ENCODE data around the gene SLC25A19.
"Not testable (repeated sequence)": the region's sequence is repeated elsewhere in the genome, so short reads cannot be mapped to it uniquely, and the experiment has no call there.

SLC25A19 gene

DNA sequence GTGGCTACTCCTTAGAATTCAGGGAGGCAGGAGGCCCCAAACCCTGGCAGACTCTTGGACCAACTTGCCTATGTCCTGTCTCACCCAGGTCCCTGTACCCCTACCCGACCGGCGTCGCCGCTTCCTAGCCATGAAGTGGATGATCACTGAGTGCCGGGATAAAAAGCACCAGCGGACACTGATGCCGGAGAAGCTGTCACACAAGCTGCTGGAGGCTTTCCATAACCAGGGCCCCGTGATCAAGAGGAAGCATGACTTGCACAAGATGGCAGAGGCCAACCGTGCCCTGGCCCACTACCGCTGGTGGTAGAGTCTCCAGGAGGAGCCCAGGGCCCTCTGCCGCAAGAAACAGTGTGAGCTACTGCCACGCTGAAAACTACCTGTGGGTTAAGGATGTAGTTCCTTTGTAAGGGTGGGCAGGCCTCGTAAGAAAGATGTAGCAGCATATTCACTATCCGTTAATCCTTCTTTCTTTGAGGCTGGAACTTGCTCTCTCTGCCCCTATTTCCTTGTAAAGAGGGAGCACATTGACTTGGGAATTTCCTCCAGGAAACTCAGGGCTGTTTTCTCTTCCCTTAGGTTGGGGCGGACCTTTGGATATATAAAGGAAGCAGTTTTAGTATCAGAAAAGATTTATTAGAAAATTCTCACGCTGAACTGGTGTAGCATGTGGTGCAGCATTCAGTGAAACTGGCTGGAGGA, 23.5 kb downstream of the SLC25A19 start:
- no peak for TF ChIP-seq ZFX (IDR thresholded peaks at IDR 0.05; ENCODE audit: borderline replicate concordance)
- TF ChIP-seq, protein P1, sequence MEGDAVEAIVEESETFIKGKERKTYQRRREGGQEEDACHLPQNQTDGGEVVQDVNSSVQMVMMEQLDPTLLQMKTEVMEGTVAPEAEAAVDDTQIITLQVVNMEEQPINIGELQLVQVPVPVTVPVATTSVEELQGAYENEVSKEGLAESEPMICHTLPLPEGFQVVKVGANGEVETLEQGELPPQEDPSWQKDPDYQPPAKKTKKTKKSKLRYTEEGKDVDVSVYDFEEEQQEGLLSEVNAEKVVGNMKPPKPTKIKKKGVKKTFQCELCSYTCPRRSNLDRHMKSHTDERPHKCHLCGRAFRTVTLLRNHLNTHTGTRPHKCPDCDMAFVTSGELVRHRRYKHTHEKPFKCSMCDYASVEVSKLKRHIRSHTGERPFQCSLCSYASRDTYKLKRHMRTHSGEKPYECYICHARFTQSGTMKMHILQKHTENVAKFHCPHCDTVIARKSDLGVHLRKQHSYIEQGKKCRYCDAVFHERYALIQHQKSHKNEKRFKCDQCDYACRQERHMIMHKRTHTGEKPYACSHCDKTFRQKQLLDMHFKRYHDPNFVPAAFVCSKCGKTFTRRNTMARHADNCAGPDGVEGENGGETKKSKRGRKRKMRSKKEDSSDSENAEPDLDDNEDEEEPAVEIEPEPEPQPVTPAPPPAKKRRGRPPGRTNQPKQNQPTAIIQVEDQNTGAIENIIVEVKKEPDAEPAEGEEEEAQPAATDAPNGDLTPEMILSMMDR (IDR thresholded peaks at IDR 0.05) = no peak
- H3K27ac ChIP-seq = no peak overlapping the region

DNA sequence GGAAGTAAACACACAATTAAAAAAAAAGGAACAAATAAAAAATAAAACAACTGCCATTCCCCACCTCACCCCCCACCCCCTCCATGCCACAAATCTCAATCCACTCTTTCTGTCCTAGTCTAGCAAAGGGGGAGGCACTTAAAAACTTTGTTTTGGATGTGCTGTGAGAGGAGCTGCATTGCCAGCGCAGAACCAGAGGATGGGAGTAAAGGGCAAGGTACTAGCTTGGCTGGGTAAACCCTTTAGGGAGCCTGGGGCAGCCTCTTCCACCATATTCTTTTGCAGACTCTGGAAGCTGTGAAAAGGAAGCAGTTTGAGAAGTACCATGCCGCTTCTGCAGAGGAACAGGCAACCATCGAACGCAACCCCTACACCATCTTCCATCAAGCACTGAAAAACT, 26.2 kb downstream of the SLC25A19 start:
- no peak for TF ChIP-seq ZFX (IDR thresholded peaks at IDR 0.05; ENCODE audit: borderline replicate concordance)
- TF ChIP-seq, protein P1 (IDR thresholded peaks at IDR 0.05) = no peak
- H3K27ac ChIP-seq = no peak overlapping the region; the same call in 1 of the 2 replicates

DNA sequence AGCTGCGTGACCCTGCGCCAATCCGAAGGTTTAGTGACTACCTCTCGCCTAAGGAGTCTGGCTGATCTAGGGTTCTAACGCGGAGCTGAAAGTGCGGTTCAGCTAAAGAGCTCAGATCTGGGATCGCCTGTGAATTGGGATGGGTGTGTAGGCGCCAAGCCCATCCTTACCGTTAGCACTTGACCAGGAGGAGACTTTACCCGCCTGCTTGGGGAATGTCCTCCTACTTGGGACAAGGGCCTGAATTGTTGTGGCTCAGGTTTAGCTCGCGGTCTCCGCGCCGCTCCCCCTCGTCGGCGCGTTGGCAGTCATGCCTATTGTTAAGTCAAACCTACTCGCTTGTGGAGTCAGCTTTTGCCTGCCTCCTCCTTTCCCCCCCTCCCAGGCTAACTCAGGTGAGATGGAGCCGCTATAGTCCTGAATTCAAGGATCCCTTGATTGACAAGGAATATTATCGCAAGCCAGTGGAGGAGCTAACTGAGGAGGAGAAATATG, 27.1 kb downstream of the SLC25A19 start:
- peak overlapping the region; percentile 93 for H3K27ac ChIP-seq
- TF ChIP-seq, protein P1 (IDR thresholded peaks at IDR 0.05) = no peak
- TF ChIP-seq ZFX (IDR thresholded peaks at IDR 0.05; ENCODE audit: borderline replicate concordance) = no peak

DNA sequence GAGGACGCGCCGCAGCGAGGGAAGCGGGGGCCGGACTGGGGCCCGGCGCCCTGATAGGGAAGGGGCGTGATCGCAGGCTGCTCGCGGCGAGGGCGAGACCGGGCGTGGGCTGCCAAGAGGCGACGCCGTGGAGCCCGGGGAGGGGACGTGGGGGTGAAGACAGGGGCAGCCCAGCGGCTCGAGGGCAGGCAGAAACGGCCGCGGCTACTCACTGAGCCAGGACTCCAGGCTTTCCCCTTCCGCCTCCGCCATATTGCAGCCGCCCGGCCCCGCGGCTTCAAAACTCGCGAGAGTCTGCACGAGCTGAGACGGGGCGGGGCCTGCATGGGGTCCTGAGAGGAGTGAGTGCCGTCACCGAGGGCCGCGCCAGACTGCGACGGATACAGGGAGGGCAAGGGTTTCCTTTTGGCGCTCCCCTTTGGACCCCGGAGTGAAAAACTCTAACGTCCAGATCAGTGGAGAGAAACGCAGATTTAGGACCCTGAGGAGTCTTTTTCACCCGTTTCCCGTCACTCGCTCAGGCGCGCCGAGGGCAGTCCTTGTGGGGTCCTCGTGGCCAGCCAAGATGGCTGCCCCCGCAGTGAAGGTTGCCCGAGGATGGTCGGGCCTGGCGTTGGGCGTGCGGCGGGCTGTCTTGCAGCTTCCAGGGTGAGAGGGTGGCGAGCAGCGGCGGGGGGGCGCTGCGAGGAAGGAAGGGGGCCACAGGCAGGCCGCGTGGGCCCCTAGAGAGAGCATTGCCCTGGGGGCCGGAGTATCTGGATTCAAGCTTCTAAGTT, 27.7 kb downstream of the SLC25A19 start, which contains the start of the genes GGA3 and MRPS7:
Gene GGA3, minus strand, starts transcription at position 271 of the 776 bp plus-strand sequence. Its CDS starts 19 bp downstream, at position 252.
Gene MRPS7, plus strand, starts transcription at position 544 of the 776 bp plus-strand sequence. Its CDS starts 22 bp downstream, at position 566.
- TF ChIP-seq ZFX (IDR thresholded peaks at IDR 0.05; ENCODE audit: borderline replicate concordance) = no peak
- TF ChIP-seq, protein P1 (IDR thresholded peaks at IDR 0.05) = no peak

DNA sequence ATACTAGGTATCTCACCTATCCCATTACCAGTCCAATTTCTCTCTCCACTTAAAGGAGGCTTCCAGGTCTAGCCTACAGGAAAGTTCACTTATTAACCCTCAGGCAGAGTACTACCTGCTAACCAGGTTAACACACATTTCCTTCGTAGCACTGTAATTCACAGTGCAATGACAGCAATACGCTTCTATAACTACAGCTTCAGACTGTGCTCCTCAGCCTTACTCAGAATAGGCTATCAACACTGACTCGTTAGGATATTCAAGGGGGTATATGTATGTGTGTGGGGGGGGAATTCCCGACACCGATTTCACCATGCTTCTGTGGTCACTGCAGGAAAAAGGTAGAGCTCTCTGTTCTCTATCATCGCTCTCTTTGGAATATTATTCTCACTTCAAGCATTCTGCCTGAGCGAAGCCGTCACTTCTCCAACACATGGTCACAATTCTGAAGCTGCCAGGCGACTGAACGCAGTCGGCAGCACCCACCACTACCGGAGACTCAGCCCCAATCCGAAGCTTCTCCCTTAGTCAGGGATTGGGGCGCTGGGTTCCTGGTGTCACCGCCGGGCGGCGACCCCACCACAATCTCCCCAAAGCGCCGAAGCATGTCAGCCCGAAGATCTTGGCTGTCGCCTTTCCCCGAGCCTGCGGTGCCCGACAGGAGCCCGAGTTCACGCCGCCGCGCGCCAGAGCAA, 28.4 kb downstream of the SLC25A19 start:
- no peak for TF ChIP-seq ZFX (IDR thresholded peaks at IDR 0.05; ENCODE audit: borderline replicate concordance)
- TF ChIP-seq, protein P1 (IDR thresholded peaks at IDR 0.05) = no peak
- H3K27ac ChIP-seq = peak overlapping the region; percentile 93

More for the DNA sequence above, 27.7 kb downstream of the SLC25A19 start, which contains the start of the genes GGA3 and MRPS7:
- H3K27ac ChIP-seq = peak within 1 kb of the TSS; percentile 93

DNA sequence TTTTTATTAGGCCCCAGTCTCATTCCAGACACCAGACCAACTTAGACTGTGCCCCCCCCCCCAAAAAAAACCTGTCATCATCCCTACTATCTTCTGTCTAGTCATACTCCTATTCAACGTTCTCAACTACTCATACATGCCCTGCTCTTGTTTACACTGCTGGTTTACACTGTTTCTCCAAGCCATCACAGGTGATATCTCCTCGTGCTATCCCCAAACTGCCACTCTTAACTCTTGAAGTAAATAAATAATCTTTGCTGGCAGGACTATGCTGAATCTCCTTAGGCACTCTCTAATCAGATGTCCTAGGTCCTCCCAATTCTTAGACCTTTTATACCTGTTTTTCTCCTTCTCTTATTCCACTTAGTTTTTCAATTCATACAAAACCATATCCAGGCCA, 32.0 kb downstream of the SLC25A19 start:
- H3K27ac ChIP-seq = not testable (repeated sequence)

DNA sequence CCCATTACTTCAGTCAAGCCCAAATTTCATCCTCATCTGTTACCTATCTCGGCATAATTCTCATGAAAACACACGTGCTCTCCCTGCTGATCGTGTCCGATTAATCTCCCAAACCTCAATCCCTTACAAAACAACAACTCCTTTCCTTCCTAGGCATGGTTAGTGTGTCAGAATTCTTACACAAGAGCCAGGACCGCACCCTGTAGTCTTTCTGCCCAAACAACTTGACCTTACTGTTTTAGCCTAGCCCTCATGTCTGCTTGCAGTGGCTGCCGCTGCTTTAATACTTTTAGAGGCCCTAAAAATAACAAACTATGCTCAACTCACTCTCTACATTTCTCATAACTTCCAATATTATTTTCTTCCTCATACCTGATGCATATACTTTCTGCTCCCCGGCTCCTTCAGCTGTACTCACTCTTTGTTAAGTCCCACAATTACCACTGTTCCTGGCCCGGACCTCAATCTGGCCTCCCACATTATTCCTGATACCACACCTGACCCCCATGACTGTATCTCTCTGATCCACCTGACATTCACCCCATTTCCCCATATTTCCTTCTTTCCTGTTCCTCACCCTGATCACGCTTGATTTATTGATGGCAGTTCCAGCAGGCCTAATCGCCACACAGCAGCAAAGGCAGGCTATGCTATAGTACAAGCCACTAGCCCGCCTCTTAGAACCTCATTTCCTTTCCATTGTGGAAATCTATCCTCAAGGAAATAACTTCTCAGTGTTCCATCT, 33.1 kb downstream of the SLC25A19 start:
- H3K27ac ChIP-seq = not testable (repeated sequence)
